HG03039 (cell line): Measurements from ENCODE around the gene JOSD2.

ENCODE experiments used
- ATAC-seq: cut with Tn5 transposase; IDR thresholded peaks from one replicate; pipeline ENCODE4 v1.9.1; 2021; ENCODE audit warnings: mild to moderate bottlenecking, moderate library complexity; ENCODE audit not compliant: unreplicated experiment

Gene JOSD2, protein sequence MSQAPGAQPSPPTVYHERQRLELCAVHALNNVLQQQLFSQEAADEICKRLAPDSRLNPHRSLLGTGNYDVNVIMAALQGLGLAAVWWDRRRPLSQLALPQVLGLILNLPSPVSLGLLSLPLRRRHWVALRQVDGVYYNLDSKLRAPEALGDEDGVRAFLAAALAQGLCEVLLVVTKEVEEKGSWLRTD

DNA sequence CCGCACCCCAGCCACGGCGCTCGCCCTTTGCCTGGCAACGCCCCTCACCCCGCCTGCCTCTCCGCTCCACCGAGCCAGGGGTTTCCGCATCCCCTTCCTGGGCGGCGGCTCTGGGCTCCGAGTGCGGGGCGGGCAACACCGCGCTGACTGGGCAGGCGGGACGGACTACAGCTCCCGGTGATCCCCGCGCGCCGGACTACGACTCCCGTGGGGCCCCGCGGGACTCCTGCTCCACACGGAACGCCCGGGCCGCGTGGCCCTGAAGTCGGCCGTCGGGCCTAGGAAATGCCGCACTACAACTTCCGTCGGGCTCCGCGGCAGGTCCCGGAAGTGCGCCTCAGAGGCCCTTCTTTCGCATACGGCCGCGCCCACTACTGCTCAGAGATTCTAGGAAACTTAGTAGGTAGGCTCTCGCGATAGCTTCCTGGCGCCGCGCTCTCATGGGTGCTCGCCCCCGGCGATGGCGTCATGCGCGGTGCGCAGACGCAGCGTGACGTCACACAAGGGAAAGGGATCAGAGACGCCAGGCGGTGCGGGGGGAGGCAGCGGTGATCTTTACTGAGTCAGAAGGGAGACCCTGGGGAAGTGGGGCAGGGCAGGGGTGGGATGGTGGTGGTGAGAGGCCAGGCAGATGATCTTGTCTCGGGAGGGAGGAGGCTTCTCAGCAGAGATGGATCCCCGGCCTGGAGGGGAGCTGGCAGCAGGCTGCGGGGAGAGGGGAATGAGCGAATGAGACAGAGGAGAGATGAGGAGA is at the start of gene JOSD2:
Gene JOSD2, minus strand, starts transcription at position 123 of the 754 bp plus-strand sequence. CDS start 760 bp downstream, outside the sequence.
- ATAC-seq = peak; percentile 78

DNA sequence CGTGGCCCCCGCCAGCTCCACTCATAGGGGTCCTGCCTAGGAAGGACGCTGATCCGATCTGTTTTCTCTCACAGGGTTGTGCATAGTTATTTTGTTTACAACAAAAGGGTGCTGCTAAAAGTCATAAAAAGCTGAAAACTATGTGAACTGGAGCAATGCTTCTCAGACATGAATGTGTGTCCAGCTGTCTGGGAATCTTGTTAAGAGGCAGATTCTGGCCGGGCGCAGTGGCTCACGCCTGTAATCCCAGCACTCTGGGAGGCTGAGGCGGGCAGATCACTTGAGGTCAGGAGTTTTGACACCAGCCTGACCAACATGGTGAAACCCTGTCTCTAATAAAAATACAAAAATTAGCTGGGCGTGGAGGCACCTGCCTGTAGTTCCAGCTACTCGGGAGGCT is 48.6 kb upstream of the JOSD2 start:
- no peak for ATAC-seq

DNA sequence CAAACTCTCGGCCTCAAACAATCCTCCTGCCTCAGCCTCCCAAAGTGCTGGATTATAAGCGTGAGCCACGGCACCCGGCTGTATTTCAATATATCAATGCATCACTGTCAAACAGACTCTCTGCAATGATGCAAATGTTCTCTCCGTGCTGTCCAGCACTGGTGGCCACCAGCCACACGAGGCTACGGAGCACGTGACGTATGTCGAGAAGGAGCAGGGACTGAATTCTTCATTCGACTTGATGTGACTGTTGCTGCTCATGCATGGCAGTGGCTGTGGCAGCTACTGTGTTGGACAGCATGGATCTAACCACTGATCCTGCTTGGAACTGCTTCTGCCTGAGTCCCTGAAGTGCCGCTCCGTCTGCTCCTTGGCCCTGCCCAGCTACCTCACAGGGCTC is 47.5 kb upstream of the JOSD2 start:
- no peak for ATAC-seq

DNA sequence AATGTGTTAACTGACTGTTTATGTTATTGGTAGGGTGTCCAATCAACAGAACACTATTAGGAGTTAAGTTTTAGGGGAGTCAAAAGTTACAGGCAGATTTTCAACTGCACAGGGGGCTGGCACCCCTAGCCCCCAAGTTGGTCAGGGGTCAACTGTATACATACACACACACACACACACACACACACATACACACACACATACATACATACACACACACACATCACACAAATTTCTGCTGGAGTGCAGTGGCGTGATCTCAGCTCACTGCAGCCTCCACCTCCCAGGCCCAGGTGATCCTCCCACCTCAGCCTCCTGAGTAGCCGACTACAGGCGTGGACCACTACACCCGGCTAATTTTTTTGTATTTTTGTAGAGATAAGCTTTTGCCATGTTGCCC is 47.0 kb upstream of the JOSD2 start:
- ATAC-seq = no peak

DNA sequence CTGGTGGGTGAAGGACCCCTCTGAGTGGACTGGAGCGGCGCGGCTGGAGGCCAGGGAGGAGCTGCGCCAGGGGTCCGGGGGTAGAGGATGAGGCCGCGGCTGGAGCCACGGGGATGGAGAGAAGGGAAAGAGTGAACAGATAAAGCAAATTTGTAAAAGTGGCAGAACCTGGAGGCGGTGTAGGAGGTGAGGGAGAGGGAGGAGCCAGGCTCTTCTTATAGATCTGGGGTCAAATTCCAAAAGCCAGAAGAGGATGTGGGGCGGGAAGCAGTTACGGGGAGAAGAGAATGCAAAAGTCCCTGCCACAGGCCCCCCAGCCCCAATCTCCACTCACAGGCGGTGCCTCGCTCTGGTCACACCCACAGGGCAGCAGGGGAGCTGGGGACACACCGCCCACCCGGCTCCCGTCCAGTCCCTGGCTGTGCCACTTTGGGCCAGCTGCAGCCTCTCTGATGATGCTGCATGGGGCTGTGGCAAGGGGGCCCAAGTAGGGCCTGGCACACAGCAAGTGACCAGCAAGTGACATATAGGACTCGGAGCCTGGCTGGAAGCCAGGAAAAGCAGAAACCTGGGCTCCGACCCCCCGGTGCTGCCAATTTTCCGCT is 46.1 kb upstream of the JOSD2 start:
- no peak for ATAC-seq

DNA sequence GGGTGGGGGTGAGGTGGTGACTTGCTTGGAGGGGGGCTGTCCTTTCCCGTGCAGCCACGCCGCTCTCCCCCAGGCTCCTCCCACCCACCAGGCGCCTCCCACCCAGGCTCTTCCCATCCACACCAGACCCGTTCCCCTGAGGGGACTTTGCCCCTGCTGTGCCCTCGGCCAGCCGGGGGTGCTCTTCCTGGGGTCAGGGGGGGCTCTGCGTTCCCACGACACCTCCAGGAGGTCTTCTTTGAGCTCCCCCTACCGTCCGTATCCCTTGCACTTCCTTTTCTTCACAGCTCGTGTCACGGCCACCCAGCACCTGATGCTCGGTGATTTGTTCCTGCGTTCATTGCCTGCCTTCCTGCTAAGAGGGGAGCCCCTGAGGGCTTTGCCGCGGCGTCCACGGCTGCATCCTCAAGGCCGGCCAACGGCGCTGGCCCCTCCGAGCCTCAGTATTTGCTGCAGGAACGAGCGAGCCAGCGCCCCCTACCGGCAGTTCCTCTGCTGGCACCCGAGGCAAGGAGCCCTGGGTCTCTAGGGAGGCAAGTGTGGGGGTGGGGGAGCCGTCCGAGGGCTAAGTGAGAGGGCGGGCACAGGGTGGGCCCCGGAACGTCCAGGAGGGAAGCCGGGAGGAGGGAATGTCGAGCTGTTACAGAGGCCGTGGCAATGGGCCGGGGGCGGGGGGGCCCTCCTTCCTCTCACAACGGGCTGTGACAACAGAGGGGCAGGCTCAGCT is 45.5 kb upstream of the JOSD2 start:
- no peak for ATAC-seq

DNA sequence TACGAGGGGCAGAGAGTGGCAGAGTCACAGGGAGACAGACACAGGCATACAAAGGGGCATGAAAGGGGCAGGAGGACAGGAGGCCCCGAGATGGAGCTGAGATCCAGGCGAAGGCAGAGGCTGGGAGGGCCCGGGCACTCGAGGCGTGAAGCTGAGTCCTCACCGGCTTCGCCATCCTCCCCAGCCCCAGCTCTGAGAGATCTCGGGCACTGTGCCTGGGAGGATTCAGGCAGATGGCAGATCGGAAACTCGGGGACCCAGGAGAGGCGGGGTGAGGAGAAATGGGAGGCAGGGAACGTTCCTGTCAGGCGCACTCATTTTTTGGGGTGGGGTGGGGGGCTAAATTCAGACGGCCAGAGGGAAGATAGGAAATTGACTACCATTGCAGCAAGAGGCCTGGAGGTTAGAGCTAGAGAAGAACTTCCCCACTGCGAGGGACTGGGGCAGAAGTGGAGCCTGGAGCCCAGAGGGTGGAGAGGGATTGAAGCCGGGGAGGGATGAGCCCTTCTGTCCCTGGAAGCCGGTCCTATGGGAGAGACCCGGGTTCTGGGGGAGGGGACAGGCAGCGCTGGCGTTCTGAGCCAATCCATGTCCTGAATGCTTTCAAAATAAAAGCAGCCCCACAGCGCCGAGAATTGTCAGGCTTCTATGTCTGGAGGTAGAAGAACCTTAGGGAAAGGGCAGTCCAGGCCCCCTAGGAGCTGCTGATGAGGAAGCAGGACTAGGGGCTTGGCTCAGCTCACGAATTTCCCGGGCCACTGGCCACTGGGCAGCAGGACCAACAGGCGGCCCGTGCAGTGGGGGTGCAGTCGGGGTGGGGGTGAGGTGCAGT is 44.7 kb upstream of the JOSD2 start:
- ATAC-seq = no peak

DNA sequence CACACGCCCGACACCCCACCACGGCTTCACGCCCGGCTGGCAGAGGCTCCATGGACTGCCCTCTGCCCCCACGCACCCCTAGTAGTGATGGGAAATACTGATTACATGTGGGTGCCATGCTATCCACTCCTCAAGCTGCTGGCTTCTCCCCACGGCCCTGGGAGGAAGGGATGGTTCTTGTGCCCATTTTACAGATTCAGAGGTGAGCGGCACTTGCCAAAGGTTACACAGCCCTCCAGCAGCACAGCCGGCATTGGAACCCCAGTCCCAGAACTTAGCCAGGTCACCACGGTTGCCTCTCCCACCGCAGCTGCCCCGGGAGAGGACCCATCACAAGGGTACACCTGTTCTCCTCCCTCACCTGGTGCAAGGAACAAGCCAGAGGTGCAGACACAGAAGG is 44.0 kb upstream of the JOSD2 start:
- no peak for ATAC-seq

DNA sequence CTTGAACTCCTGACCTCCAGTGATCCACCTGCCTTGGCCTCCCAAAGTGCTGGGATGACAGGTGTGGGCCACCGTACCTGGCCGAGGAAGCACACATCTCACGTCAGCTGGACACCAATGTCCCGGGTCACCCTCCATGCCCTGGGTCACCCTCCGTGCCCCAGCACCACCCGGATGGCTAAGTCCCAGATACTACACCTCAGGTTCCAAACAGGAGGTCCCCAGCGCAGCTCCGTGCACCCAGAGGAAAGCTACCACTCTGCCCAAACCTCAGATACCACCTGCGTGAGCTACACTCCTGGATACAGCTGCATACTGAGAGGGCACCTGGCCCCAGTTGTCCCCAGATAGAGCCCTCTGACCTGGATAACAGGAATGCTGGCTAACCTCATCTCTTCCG is 43.2 kb upstream of the JOSD2 start:
- no peak for ATAC-seq

DNA sequence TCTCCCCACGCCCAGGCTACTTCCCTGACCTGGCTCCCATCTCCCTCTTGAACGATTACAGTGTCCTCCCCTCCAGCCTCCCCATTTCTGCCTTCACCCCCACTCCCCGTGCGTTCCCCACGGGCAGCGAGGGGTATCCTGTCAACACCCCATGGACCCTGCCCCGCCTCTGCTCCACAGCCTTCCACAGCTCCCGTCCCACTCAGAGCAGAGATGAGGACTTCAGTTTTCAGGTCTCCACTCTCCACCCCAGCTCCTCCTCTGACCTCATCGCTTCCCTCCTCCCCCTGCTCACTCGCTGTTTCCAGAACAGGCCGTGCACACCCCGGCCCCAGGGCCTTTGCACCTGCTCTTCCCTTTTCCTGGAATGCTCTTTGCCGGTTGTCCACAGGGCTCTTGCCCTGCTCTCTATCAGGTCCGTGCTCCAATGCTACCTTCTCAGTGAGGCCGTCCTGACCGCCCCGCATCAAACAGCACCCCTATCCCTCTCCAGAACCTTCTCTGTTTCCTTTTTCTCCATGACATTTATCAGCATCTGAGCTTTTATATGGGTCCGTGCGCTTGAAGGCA is 42.2 kb upstream of the JOSD2 start:
- ATAC-seq = no peak

DNA sequence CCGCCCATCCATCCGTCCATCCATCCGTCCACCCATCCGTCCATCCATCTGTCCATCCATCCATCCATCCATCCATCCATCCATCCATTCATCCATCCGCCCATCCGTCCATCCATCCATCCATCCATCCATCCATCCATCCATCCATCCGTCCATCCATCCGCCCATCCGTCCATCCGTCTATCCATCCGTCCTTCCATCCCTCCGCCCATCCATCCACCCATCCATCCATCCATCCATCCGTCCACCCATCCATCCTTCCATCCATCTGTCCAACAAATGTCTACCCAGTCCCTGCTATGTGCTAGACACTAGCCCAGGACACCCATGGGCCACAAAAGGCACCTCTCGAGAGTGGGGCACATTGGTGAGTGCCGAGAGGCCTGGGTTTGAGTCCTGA is 41.5 kb upstream of the JOSD2 start:
- ATAC-seq = no peak

DNA sequence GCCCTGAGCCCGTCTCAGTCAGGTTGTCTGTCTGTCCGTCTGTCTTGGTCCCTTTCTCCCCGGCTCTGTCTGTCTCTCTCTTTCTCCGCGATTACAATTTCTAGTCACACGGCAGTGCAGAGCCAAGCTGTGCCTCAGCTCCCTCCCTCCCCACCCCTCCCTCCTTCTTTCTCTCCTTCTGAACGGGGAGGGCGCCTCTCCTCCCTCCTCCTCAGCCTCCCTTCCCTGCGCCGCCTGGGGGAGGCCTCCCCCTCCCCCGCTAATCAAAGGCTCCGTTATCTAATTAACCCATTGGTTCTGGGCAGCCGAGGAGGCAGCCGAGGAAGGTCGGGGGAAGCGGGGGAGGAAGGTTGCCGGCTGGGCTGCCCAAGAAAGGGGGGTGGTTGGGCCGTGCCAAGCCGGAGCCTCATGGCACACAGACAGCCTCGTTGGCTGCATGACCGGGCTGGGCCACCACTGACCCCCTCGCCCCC is 40.8 kb upstream of the JOSD2 start:
- ATAC-seq = no peak

DNA sequence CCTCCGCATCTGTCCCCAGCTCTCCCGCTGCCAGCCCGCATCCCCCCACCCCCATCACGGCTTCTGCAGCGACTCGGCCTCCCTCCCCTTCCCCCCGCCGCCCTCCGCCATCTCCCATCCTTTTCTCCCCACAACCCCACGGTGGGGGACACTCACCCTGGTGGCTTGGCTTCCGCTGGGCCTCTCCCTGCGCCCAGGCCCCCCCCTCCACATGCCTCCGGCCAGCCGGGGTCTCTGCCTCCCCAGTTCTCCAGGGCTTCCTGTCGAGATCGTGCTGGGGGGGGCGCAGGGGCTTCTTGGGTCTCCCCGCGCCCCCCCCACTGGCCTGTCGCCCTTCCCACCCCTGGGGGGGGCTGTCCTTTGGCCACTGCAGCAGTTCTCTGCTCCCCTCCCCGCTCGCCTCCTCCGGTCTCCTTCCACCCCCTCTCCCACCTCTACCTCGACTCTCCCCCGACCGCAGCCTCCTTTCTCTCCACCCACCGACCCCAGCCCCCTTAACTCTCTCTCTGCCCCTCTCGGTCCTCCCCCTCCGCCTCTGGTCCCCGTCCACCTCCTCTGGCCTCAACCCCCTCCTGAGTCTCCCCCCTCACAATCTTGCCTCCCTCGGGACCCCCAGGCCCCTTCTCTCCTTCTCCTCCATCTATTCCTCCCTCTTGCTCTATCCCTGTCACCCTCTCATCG is 40.2 kb upstream of the JOSD2 start:
- ATAC-seq = no peak

DNA sequence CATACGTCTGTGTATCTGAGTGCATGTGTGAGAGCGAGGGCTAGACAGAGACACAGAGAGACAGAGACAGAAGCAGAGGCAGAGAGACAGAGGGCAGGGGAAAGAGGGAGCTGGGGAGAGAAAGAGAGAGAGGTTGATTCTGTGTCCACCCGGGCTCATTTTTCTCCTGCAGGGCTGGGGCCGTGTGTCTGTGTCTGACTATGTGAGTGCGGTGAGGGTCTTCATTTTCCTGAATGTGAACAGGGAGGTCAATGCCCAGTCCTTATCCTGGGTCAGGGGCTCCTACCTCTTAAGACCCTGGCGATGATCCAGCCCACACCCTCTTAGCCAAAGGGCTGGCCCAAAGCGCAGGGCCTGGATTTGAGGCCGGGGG is 39.6 kb upstream of the JOSD2 start:
- ATAC-seq = no peak

DNA sequence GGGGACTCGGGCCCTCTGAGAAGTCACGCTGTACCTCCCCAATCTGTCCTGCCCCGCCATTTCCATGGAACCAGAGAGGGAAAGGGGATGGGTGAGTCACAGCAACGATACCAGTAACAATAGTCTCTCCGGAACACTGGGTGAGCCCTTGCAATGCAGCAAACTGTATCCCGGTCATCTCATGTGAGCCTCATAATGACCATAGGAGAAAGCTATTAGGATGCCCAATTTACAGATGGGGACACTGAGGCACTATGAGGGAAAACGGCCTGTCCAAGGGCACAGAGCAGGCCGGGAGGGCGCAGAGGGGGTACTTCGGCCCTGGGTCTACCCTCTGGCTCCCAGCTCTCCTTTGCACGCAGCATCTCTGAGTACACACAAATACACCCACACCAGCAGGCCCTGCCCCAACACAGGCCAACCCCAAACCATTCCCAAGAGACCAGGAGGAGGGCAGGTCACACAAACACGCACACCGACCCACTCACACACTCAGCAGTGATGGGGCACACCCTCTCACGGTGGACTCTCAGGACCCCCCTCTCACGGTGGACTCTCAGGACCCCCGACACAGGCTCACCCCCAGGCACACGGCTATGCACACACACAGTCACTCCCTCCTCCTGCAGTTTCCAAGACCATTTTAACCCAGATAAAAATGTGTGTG is 39.1 kb upstream of the JOSD2 start:
- no peak for ATAC-seq

DNA sequence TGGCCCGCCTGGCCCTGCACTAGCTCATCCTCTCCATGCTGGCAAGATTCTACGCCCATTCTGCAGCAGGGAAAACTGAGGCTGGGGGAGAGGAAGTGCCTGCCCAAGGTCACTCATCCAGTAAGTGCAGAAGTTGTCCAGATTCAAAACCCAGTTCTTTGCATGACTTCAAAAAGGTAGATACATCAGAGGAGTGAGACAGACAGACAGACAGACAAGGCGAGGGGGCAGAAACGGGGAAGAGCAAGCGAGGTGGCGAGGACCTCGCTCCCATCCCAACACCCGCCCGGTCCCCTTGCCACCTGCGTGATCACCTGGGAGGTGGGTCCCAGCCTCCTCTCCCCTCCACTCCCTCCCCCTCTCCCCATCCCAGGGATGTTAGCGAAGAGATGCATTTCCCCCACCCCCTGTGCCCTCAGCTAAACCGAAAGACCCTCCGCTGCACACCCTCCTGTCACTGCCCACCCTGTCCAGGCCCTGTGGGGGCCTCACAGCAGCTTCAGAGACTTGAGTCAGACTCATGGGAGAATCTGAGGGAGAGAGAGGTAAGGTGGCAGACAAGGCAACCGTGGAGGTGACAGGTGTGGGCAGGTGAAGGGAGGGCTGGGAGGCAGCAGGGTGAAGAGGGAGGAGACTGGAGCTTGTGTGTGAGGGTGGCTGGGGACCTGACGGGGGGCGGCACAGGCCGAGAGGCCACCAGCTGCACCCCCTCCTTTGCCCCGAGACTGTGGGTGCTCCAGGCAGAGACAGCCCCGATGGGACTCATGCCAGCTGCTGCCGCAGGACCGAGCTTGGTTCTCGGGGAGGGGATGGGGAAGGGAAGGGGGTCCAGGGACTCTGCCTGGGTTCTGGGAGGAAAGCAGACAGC is 38.3 kb upstream of the JOSD2 start:
- ATAC-seq = no peak

DNA sequence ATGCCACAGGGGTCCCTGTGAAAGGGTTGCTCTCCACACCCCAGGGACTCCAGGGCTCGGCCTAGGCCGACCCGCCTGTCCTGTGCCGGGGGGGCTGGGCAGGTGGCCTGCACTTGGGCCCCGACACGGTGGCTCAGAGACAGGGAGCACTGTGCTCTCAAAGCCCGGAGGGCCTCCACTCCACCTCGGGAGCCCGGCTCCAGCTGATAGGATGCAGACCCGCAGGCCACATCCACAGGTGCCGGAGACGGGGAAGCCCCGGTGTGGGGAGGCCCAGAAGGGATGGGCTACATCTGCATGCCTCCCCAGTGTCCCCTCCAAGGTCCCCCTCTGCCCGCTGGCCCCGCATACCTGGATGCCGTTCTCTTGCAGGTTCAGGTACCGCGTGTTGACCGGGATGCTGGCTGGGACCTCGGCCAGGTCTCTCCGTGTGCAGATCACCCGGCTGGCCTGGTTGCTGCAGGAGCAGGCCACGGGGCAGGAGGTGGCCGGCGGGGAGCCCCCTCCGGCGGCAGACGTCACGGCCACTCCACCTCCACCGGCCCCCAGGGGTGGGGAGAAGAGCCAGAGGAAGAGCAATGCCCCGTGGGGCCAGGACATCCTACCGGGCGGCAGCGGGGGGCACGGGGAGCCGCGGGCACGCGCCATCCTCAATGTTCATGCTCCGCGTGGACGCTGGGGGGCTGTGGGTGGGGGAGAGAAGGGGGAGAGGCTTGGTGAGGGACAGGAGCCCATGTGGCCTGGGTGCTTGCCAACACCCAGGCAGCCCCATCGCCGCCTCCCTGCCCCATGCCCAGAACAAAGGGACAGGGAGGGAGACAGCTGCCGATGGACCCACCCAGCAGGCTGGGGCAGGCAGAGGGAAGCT is 37.4 kb upstream of the JOSD2 start:
- ATAC-seq = no peak
